NCI-H82 treated with DMSO at 0.1 percent for 48 hours (cell line): Measurements from ENCODE around the gene EXOC6B.

Experiments
- DNase-seq: peaks from one replicate; lab custom pipeline; 2025; ENCODE audit not compliant: unreplicated experiment; lab: John Stamatoyannopoulos, UW

Gene EXOC6B

GRCh38 chr2:72235497-72236415 lies 590.1 kb downstream of the EXOC6B start:
- DNase-seq, result no peak

- DNase-seq, result no peak
Observed at GRCh38 chr2:72233211-72233610, 592.6 kb downstream of the EXOC6B start.

- DNase-seq, result no peak
Observed at GRCh38 chr2:72222829-72223564, 602.8 kb downstream of the EXOC6B start.

- peak; percentile 36 for DNase-seq
Observed at GRCh38 chr2:72220170-72220569, 605.7 kb downstream of the EXOC6B start.

GRCh38 chr2:72214429-72215143 lies 611.2 kb downstream of the EXOC6B start:
- no peak for DNase-seq

- no peak for DNase-seq
Observed at GRCh38 chr2:72212486-72212855, 613.4 kb downstream of the EXOC6B start.

- DNase-seq, result no peak
Observed at GRCh38 chr2:72211777-72212485, 613.9 kb downstream of the EXOC6B start.

GRCh38 chr2:72211350-72211749 lies 614.5 kb downstream of the EXOC6B start:
- no peak for DNase-seq

- DNase-seq, result no peak
Observed at GRCh38 chr2:72210470-72210869, 615.4 kb downstream of the EXOC6B start.

- no peak for DNase-seq
Observed at GRCh38 chr2:72208225-72208624, 617.6 kb downstream of the EXOC6B start.

GRCh38 chr2:72207334-72207733 lies 618.5 kb downstream of the EXOC6B start:
- no peak for DNase-seq

GRCh38 chr2:72205504-72205881 lies 620.3 kb downstream of the EXOC6B start:
- no peak for DNase-seq

- no peak for DNase-seq
Observed at GRCh38 chr2:72204786-72205503, 620.9 kb downstream of the EXOC6B start.

- no peak for DNase-seq
Observed at GRCh38 chr2:72204156-72204785, 621.6 kb downstream of the EXOC6B start.

- DNase-seq, result no peak
Observed at GRCh38 chr2:72198532-72199241, 627.1 kb downstream of the EXOC6B start.

- DNase-seq, result no peak
Observed at GRCh38 chr2:72193723-72194122, 632.1 kb downstream of the EXOC6B start.

- DNase-seq, result no peak
Observed at GRCh38 chr2:72191441-72191840, 634.4 kb downstream of the EXOC6B start.

- DNase-seq, result no peak
Observed at GRCh38 chr2:72185206-72185605, 640.6 kb downstream of the EXOC6B start.

- no peak for DNase-seq
Observed at GRCh38 chr2:72183466-72183865, 642.4 kb downstream of the EXOC6B start.
